ENCODE results near the gene FOXF1. TPM values are rescaled to one million over a fixed set of nuclear protein-coding genes. Genes with fewer than 3 reads are reported as not detected.
A peak's percentile ranks its signal among the peaks of the same experiment; 100 is the strongest.

Gene FOXF1
- total and polyA plus RNA-seq, 4 donors = 12.2 to 34.4 (median 19.1) TPM

- DNase-seq (no peak), ATAC-seq (ENCODE audit: insufficient read depth, low FRiP score) (no peak)
- Histone ChIP-seq H3K9ac (ENCODE audit: insufficient read depth in 1 of 2, low read length in 2 of 2) (no peak overlapping the region), H3K27ac (ENCODE audit: low read depth in 1 of 2, low read length in 1 of 2) (no peak overlapping the region), H3K9me3 (ENCODE audit: control insufficient read depth in 4 of 4, insufficient read depth in 3 of 4, low read length in 3 of 4) (no peaks in the 10 kb centered on the region), H3K27me3 (ENCODE audit: control insufficient read depth in 3 of 3, insufficient read depth in 3 of 3, low read length in 2 of 3) (no peaks in the 10 kb centered on the region), H3K4me1 (ENCODE audit: control insufficient read depth in 5 of 5, insufficient read depth in 5 of 5, low read length in 5 of 5) (peaks cover 0 to 5% (median 0%) of the 10 kb centered on the region in 5 donors), H3K36me3 (ENCODE audit: control insufficient read depth in 4 of 4, insufficient read depth in 4 of 4, low read length in 4 of 4) (peaks cover 0 to 31% (median 14%) of the 10 kb centered on the region in 4 donors), H3K4me3 (no peak overlapping the region)
- TF ChIP-seq, protein P1, sequence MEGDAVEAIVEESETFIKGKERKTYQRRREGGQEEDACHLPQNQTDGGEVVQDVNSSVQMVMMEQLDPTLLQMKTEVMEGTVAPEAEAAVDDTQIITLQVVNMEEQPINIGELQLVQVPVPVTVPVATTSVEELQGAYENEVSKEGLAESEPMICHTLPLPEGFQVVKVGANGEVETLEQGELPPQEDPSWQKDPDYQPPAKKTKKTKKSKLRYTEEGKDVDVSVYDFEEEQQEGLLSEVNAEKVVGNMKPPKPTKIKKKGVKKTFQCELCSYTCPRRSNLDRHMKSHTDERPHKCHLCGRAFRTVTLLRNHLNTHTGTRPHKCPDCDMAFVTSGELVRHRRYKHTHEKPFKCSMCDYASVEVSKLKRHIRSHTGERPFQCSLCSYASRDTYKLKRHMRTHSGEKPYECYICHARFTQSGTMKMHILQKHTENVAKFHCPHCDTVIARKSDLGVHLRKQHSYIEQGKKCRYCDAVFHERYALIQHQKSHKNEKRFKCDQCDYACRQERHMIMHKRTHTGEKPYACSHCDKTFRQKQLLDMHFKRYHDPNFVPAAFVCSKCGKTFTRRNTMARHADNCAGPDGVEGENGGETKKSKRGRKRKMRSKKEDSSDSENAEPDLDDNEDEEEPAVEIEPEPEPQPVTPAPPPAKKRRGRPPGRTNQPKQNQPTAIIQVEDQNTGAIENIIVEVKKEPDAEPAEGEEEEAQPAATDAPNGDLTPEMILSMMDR (IDR thresholded peaks at IDR 0.05; ENCODE audit: control extremely low read depth, extremely low read depth) = no peak
- WGBS, 2 donors = 99 to 100% methylated on average over 7 of the region's 7 CpGs
Observed at GRCh38 chr16:86549893-86550190, 39.5 kb downstream of the FOXF1 start.

GRCh38 chr16:86550281-86550680 lies 40.0 kb downstream of the FOXF1 start:
- H3K4me3 ChIP-seq = no peak overlapping the region
- no peaks in the 10 kb centered on the region for H3K9me3 ChIP-seq (ENCODE audit: control insufficient read depth in 4 of 4, insufficient read depth in 3 of 4, low read length in 3 of 4)
- TF ChIP-seq, protein P1 (IDR thresholded peaks at IDR 0.05; ENCODE audit: control extremely low read depth, extremely low read depth) = no peak
- peaks cover 0 to 30% (median 12%) of the 10 kb centered on the region in 4 donors for H3K36me3 ChIP-seq (ENCODE audit: control insufficient read depth in 4 of 4, insufficient read depth in 4 of 4, low read length in 4 of 4)
- WGBS, 2 donors = 93 to 96% methylated on average over 5 of the region's 5 CpGs
- DNase-seq (no peak), ATAC-seq (ENCODE audit: insufficient read depth, low FRiP score) (no peak)
- H3K9ac ChIP-seq (ENCODE audit: insufficient read depth in 1 of 2, low read length in 2 of 2) = no peak overlapping the region
- H3K27ac ChIP-seq (ENCODE audit: low read depth in 1 of 2, low read length in 1 of 2) = no peak overlapping the region
- peaks cover 0 to 5% (median under 1%) of the 10 kb centered on the region in 5 donors for H3K4me1 ChIP-seq (ENCODE audit: control insufficient read depth in 5 of 5, insufficient read depth in 5 of 5, low read length in 5 of 5)
- H3K27me3 ChIP-seq (ENCODE audit: control insufficient read depth in 3 of 3, insufficient read depth in 3 of 3, low read length in 2 of 3) = no peaks in the 10 kb centered on the region

GRCh38 chr16:86553356-86553755 lies 43.0 kb downstream of the FOXF1 start:
- Histone ChIP-seq H3K27ac (ENCODE audit: low read depth in 1 of 2, low read length in 1 of 2) (no peak overlapping the region), H3K4me1 (ENCODE audit: control insufficient read depth in 5 of 5, insufficient read depth in 5 of 5, low read length in 5 of 5) (peaks cover 0 to 11% (median 3%) of the 10 kb centered on the region in 5 donors), H3K9me3 (ENCODE audit: control insufficient read depth in 4 of 4, insufficient read depth in 3 of 4, low read length in 3 of 4) (no peaks in the 10 kb centered on the region), H3K36me3 (ENCODE audit: control insufficient read depth in 4 of 4, insufficient read depth in 4 of 4, low read length in 4 of 4) (peaks cover 0 to 16% (median 9%) of the 10 kb centered on the region in 4 donors), H3K27me3 (ENCODE audit: control insufficient read depth in 3 of 3, insufficient read depth in 3 of 3, low read length in 2 of 3) (no peaks in the 10 kb centered on the region), H3K9ac (ENCODE audit: insufficient read depth in 1 of 2, low read length in 2 of 2) (no peak overlapping the region), H3K4me3 (no peak overlapping the region)
- WGBS, 2 donors = 95 to 96% methylated on average over 22 of the region's 22 CpGs
- ATAC-seq (ENCODE audit: insufficient read depth, low FRiP score) (no peak), DNase-seq (no peak)
- TF ChIP-seq, protein P1 (IDR thresholded peaks at IDR 0.05; ENCODE audit: control extremely low read depth, extremely low read depth) = no peak

GRCh38 chr16:86554599-86554916 lies 44.2 kb downstream of the FOXF1 start:
- ATAC-seq (ENCODE audit: insufficient read depth, low FRiP score) (no peak), DNase-seq (peak in 1 of 3 donors; percentile 32)
- Histone ChIP-seq H3K36me3 (ENCODE audit: control insufficient read depth in 4 of 4, insufficient read depth in 4 of 4, low read length in 4 of 4) (peaks cover 0 to 15% (median 6%) of the 10 kb centered on the region in 4 donors), H3K4me1 (ENCODE audit: control insufficient read depth in 5 of 5, insufficient read depth in 5 of 5, low read length in 5 of 5) (peaks cover 0 to 11% (median 3%) of the 10 kb centered on the region in 5 donors), H3K9me3 (ENCODE audit: control insufficient read depth in 4 of 4, insufficient read depth in 3 of 4, low read length in 3 of 4) (no peaks in the 10 kb centered on the region), H3K4me3 (peak overlapping the region; percentile 84), H3K27me3 (ENCODE audit: control insufficient read depth in 3 of 3, insufficient read depth in 3 of 3, low read length in 2 of 3) (no peaks in the 10 kb centered on the region), H3K9ac (ENCODE audit: insufficient read depth in 1 of 2, low read length in 2 of 2) (peak overlapping the region; percentile 93 to 96), H3K27ac (ENCODE audit: low read depth in 1 of 2, low read length in 1 of 2) (peak overlapping the region; percentile 80 to 82)
- TF ChIP-seq, protein P1 (IDR thresholded peaks at IDR 0.05; ENCODE audit: control extremely low read depth, extremely low read depth) = no peak
- WGBS, 2 donors = 5 to 8% methylated on average over 10 of the region's 10 CpGs

Data from lung (tissue), 12 donors.